Measurements from ENCODE around the gene PPP2R5E. TPM values are rescaled to one million over a fixed set of nuclear protein-coding genes. Genes with fewer than 3 reads are reported as not detected.

PPP2R5E gene
- total and polyA plus RNA-seq, 2 donors (not counting 3 experiments of a cell fraction or from before 2014, with no cell fraction given) = 4.9 to 52.5 TPM

GRCh38 chr14:63551332-63551731 is 8.2 kb upstream of the PPP2R5E start:
- Histone ChIP-seq H3K9ac (replicated peaks; ENCODE audit: extremely low read depth, insufficient read depth, low read length) (no peak overlapping the region), H3K4me3 (replicated peaks in 1 of 3; ENCODE audit: insufficient read depth in 1 of 3, low read depth in 1 of 3, low read length in 3 of 3) (no peak overlapping the region), H2AFZ (ENCODE audit: low read depth, low read length) (no peak overlapping the region), H4K20me1 (replicated peaks; ENCODE audit: control insufficient read depth, extremely low read depth, insufficient read depth, low read length) (no peaks in the 10 kb centered on the region), H3K36me3 (ENCODE audit: control insufficient read depth in 2 of 2, extremely low read depth in 1 of 2, insufficient read depth in 2 of 2, low read length in 2 of 2) (no peaks in the 10 kb centered on the region), H3K79me2 (ENCODE audit: control insufficient read depth, insufficient read depth, low read length) (no peaks in the 10 kb centered on the region), H3K27me3 (ENCODE audit: control insufficient read depth in 2 of 2, insufficient read depth in 2 of 2, low read length in 2 of 2) (no peaks in the 10 kb centered on the region), H3K9me1 (replicated peaks; ENCODE audit: control insufficient read depth, extremely low read depth, insufficient read depth, low read length) (no peaks in the 10 kb centered on the region), H3K4me2 (ENCODE audit: insufficient read depth, low read length) (no peak overlapping the region), H3K27ac (ENCODE audit: insufficient read depth, low read depth, low read length) (no peak overlapping the region), H3K4me1 (ENCODE audit: control insufficient read depth, extremely low read depth, insufficient read depth, low read length) (no peaks in the 10 kb centered on the region), H3K9me3 (replicated peaks; ENCODE audit: control insufficient read depth, insufficient read depth, low read length) (no peaks in the 10 kb centered on the region)
- ChIA-PET CTCF (interaction anchor here (1.4 kb wide), 1 partner anchor 219 kb away, joined by 4 read pairs; no protein-coding TSS in a partner anchor), POLR2A (no interaction called here)
- FAIRE-seq (no peak), DNase-seq (ENCODE audit: low read depth, low spot score) (no peak)
- dilution Hi-C loops (cut with MboI; ENCODE audit: extremely low pct_ligation_motif_present, low sequenced_read_pairs) = no loop called here
- intact Hi-C loops (cut with micrococcal nuclease) = no loop called here
- no TSS peak for BruUV-seq (replicated peaks)
- TF ChIP-seq POLR2AphosphoS5 (IDR thresholded peaks at IDR 0.05; ENCODE audit: insufficient read depth, low read depth, low read length) (no peak), FOS (IDR thresholded peaks at IDR 0.05; ENCODE audit: borderline replicate concordance, insufficient read depth, low read length) (no peak), EZH2 (IDR thresholded peaks at IDR 0.05; ENCODE audit: borderline replicate concordance, low read depth, low read length, severe bottlenecking) (no peak), MYC (IDR thresholded peaks at IDR 0.05; ENCODE audit: low read depth, low read length) (no peak), JUN (IDR thresholded peaks at IDR 0.05; ENCODE audit: borderline replicate concordance, insufficient read depth, insufficient read length, low read depth) (no peak), MAX (IDR thresholded peaks at IDR 0.05; ENCODE audit: insufficient read depth, insufficient read length) (no peak), POLR2A (IDR thresholded peaks at IDR 0.05; ENCODE audit: low read depth, low read length) (no peak), CTCF (IDR thresholded peaks at IDR 0.05; ENCODE audit: extremely low read depth in 1 of 2, insufficient read depth in 1 of 2, low read depth in 1 of 2, low read length in 2 of 2) (no peak), GATA2 (IDR thresholded peaks at IDR 0.05; ENCODE audit: insufficient read depth, insufficient read length, low read depth, low read length) (no peak)

Data from endothelial cell of umbilical vein (primary cell).